Activated naive CD8-positive, alpha-beta T cell treated with anti-CD3 and anti-CD28 coated beads for 36 hours (primary cell): ENCODE data around the gene GNLY. TPM values are rescaled to one million over a fixed set of nuclear protein-coding genes. Genes with fewer than 3 reads are reported as not detected.

Experiments
- DNase-seq: peaks from one replicate; pipeline ENCODE4 v3.0.0; 2021
- H3K27ac Mint-ChIP-seq: one replicate; pipeline ENCODE4 v1.8.0; 2022; ENCODE audit warnings: mild to moderate bottlenecking, moderate library complexity, mixed read lengths
- H3K27me3 Mint-ChIP-seq: one replicate; pipeline ENCODE4 v1.8.0; 2022; ENCODE audit warnings: mild to moderate bottlenecking, mixed read lengths
- H3K36me3 Mint-ChIP-seq: one replicate; pipeline ENCODE4 v1.8.0; 2021; ENCODE audit warnings: mild to moderate bottlenecking, mixed read lengths
- H3K4me1 Mint-ChIP-seq: one replicate; pipeline ENCODE4 v1.8.0; 2021; ENCODE audit warnings: mixed read lengths
- H3K4me3 Mint-ChIP-seq: one replicate; pipeline ENCODE4 v1.8.0; 2022; ENCODE audit warnings: mild to moderate bottlenecking, moderate library complexity, mixed read lengths
- H3K9me3 Mint-ChIP-seq: one replicate; pipeline ENCODE4 v1.8.0; 2022; ENCODE audit warnings: mixed read lengths
- total RNA-seq, 2 experiments: library from RNA; stranded (reverse); gene quantifications; one replicate each; pipeline ENCODE4 v1.2.3, GENCODE V29; 2021

GNLY gene
- total RNA-seq, 2 experiments from 2014 or later: 1.5 to 2.1 TPM

DNA sequence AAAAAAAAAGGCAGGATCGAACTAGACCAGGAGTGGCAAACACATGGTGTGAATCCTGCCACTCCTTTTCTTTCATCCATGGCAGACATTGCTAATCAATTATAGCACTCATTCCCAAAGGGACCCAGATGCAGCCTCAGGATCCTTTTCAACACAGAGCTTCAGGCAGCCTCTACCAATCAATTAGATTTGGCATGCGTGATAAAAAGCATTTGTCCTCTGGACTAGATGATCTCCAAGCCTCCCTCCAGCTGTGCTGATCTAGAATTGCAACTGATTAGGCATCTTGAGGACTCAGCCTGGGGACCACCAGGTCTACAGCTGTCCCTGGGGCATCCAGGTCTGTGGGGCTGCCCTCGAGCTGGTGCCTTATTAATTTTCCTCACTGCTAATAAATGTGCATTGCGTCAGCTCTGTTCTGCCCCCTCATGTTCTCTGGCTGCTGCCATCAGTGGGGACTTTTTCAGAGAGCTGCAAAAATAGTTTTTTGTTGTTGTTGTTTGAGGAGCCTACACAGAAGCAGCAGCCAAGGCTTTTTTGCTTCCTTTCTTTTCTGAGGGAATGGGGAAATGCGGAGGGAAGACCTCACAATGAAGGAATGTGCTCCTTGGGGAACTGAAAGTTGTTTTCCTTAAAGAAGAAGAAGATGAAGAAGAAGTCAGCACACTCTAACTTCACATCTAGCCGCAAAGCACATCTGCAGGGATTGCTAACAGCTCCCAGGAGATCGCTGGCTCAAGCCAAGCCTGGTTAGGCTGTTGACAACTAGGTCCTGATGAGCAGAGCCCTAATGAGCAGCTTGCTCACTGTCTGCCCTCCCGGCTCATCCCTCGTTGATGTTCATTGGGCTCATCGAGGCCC, 50.8 kb downstream of the GNLY start:
- Mint-ChIP-seq H3K4me1 (peaks cover 4% of the 10 kb centered on the region), H3K36me3 (no peaks in the 10 kb centered on the region), H3K4me3 (no peak overlapping the region), H3K27me3 (peaks cover 62% of the 10 kb centered on the region), H3K9me3 (no peaks in the 10 kb centered on the region), H3K27ac (no peak overlapping the region)
- no peak for DNase-seq

DNA sequence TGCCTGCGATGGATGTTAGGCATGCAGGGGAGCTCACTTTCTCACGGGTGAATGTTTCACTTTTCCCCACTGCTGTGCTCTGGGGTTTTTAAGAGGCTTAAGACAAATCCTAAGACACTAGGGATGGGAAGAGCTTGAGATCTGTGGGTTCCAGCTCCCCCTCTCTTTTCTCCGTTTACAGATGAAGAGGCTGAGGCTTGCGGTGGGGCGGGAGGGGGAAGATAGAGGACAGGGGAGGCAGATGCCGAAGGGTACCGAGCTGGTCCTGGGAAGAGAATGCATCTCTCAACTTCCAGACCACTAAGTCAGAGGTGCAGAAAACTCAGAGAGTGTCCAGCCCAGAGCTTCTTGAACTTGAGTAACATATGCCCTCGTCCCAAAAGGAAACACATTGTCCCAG, 51.5 kb downstream of the GNLY start:
- no peak for DNase-seq
- no peak overlapping the region for H3K4me3 Mint-ChIP-seq
- peaks cover 4% of the 10 kb centered on the region for H3K4me1 Mint-ChIP-seq
- no peak overlapping the region for H3K27ac Mint-ChIP-seq
- no peaks in the 10 kb centered on the region for H3K9me3 Mint-ChIP-seq
- H3K36me3 Mint-ChIP-seq: no peaks in the 10 kb centered on the region
- peaks cover 68% of the 10 kb centered on the region for H3K27me3 Mint-ChIP-seq

GRCh38 chr2:85746321-85747004, 52.3 kb downstream of the GNLY start:
- H3K9me3 Mint-ChIP-seq: no peaks in the 10 kb centered on the region
- H3K27ac Mint-ChIP-seq: no peak overlapping the region
- DNase-seq: no peak
- no peak overlapping the region for H3K4me3 Mint-ChIP-seq
- H3K4me1 Mint-ChIP-seq: peaks cover 4% of the 10 kb centered on the region
- no peaks in the 10 kb centered on the region for H3K36me3 Mint-ChIP-seq
- H3K27me3 Mint-ChIP-seq: peaks cover 74% of the 10 kb centered on the region

GRCh38 chr2:85747441-85747840, 53.3 kb downstream of the GNLY start:
- no peak overlapping the region for H3K27ac Mint-ChIP-seq
- no peaks in the 10 kb centered on the region for H3K9me3 Mint-ChIP-seq
- peaks cover 74% of the 10 kb centered on the region for H3K27me3 Mint-ChIP-seq
- no peak overlapping the region for H3K4me3 Mint-ChIP-seq
- no peaks in the 10 kb centered on the region for H3K36me3 Mint-ChIP-seq
- no peak for DNase-seq
- peaks cover 4% of the 10 kb centered on the region for H3K4me1 Mint-ChIP-seq

DNA sequence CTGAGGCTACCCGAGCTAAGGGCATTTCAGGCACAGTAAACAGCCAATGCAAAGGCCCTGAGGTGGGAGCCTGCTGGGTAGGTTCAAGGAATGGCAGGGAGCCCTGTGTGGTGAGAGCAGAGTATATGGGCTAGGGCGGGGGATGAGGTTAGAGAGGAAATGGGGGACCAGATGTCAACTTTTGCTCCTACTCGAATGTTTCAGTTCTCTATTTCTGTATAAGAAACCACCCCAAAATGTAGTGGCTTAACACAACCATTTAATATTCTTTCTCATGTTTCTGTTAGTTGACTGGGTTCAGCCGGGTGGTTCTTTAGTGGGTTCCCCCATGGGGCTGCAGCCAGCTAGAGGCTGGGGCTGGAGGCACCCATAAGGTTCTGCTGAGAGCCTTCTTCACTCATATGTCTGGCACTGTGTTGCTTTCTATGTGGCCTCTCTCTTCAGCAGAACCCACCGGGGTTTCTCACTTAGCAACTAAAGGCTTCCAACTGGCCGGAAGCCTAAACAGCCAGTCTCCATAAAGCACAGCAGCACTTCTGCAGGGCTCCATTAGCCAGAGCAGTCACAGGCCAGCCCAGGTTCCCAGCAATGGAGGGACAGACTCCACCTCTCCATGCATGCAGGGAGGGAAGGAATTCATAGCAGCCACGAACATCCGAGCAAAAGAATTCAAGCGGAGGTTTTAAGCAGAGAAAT, 54.0 kb downstream of the GNLY start:
- Mint-ChIP-seq H3K27me3 (peaks cover 73% of the 10 kb centered on the region), H3K9me3 (no peaks in the 10 kb centered on the region), H3K4me1 (peaks cover 4% of the 10 kb centered on the region), H3K36me3 (no peaks in the 10 kb centered on the region), H3K4me3 (no peak overlapping the region), H3K27ac (no peak overlapping the region)
- DNase-seq: no peak

Other genes starting within 250 kb of the GNLY start
- 100 to 1,000 TPM; 368 to 384 TPM for gene MAT2A, start 155.2 kb upstream of the GNLY start, total RNA-seq
- gene GGCX, start 132.9 kb upstream of the GNLY start, total RNA-seq: 10 to 100 TPM; 19.6 to 19.9 TPM
- 10 to 100 TPM; 94.3 to 98.3 TPM for gene VAMP8, start 116.8 kb upstream of the GNLY start, total RNA-seq
- 10 to 100 TPM; 27.9 to 29.3 TPM for gene VAMP5, start 109.9 kb upstream of the GNLY start, total RNA-seq
- gene RNF181, start 98.6 kb upstream of the GNLY start, total RNA-seq: 100 to 1,000 TPM in 1 of 2 experiments, 10 to 100 TPM in 1; 90.9 to 104 TPM
- 1 to 10 TPM; 2.4 to 3.4 TPM for gene TMEM150A, start 91.7 kb upstream of the GNLY start, total RNA-seq
- 10 to 100 TPM; 23.1 to 25.0 TPM for gene C2orf68, start 82.3 kb upstream of the GNLY start, total RNA-seq
- gene USP39, start 78.2 kb upstream of the GNLY start, total RNA-seq: 100 to 1,000 TPM in 1 of 2 experiments, 10 to 100 TPM in 1; 97.9 to 109 TPM
- not detected for gene SFTPB, start 26.2 kb upstream of the GNLY start, total RNA-seq
- not detected for gene ATOH8, start 59.6 kb downstream of the GNLY start, total RNA-seq
- 10 to 100 TPM; 14.6 to 15.1 TPM for gene ST3GAL5, start 194.6 kb downstream of the GNLY start, total RNA-seq